SIG-M5 treated with dmso at 0.1 percent for 504 hours (cell line): ENCODE results near the gene TMEM39B.
"Not testable (repeated sequence)": the region's sequence is repeated elsewhere in the genome, so short reads cannot be mapped to it uniquely, and the experiment has no call there.

Source experiments
- DNase-seq: peaks from one replicate; lab custom pipeline; 2025; ENCODE audit not compliant: unreplicated experiment; lab: John Stamatoyannopoulos, UW

The TMEM39B gene

DNA sequence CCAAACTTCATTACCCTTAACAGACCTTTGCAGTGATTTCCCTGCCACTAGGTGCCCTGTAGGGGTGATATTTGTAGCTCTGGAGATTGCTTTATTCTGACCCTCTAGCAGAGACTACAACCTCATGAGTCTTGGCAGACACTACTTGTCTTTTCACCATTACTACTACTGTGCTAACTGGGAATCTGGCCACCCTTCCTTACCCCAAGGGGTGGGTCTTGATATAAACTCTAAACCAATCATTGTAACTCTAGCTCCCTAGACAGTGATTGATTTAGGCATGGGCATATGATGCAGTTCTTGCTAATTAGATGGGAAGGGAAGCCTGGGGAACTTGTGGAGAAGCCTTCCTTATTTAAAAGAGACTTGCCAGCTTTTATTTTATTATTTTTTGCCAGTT is 39.0 kb downstream of the TMEM39B start:
- DNase-seq: no peak

- no peak for DNase-seq
Measured at GRCh38 chr1:32112806-32113375, 40.2 kb downstream of the TMEM39B start.

DNA sequence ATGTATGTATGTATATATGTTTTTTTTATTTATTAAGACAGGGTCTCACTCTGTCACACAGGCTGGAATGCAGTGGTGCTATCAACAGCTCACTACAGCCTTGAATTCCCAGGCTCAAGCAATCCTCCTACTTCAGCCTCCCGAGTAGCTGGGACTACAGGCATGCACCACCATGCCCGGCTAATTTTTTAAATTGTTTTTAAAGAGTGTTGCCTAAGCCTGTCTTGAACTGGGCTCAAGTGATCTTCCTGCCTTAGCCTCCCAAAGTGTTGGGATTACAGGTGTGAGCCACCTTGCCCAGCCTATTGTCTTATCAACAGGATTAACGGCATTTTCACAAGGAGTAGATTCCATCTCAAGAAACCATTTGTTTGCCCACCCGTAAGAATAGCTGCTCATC is 40.7 kb downstream of the TMEM39B start:
- DNase-seq: not testable (repeated sequence)

- no peak for DNase-seq
Measured at GRCh38 chr1:32114420-32114819, 41.7 kb downstream of the TMEM39B start.

GRCh38 chr1:32115496-32115895 is 42.8 kb downstream of the TMEM39B start:
- no peak for DNase-seq

DNA sequence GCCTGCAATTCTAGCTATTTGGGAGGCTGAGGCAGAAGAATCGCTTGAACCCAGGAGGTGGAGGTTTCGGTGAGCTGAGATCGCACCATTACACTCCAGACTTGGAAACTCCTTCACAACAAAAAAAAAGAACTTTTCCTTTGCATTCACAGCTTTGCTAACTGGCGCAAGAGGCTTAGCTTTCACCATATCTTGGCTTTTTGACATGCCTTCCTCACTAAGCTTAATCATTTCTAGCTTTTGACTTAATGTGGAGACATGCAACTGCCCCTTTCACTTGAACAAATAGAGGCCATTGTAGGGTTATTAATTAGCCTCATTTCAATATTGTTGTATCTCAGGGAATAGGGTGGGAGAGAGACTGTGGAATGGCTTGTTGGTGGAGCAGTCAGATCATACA is 43.8 kb downstream of the TMEM39B start:
- DNase-seq: no peak

DNA sequence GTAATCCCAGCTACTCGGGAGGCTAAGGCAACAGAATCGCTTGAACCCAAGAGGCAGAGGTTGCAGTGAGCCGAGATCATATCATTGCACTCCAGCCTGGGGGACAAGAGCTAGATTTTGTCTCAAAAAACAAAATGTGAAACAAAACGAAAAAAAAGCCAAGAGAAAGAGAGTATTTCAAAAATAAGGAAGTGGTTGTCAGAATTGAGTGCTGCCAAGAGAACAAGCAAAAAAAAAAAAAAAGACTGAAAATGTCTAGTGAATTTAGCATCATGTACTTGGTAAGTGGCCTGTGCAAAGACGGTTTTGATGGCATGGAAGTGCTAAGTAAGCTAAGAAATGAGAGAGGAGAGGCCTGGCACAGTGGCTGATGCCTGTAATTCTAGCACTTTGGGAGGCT is 49.4 kb downstream of the TMEM39B start:
- DNase-seq: peak; percentile 41

DNA sequence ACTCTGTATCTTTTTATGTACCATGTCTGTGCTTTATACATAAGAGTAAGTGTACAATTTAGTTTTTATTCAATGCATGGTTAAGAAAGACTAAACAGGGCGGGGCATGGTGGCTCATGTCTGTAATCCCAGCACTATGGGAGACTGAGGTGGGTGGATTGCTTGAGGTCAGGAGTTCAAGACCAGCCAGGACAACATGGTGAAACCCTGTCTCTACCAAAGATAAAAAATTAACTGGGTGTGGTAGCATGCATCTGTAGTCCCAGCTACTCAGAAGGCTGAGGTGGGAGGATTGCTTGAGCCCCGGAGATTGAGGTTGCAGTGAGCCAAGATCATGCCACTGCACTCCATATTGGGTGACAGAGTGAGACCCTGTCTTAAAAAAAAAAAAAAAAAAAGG is 50.6 kb downstream of the TMEM39B start:
- not testable (repeated sequence) for DNase-seq

- DNase-seq: no peak
Measured at GRCh38 chr1:32125313-32125712, 52.6 kb downstream of the TMEM39B start.

DNA sequence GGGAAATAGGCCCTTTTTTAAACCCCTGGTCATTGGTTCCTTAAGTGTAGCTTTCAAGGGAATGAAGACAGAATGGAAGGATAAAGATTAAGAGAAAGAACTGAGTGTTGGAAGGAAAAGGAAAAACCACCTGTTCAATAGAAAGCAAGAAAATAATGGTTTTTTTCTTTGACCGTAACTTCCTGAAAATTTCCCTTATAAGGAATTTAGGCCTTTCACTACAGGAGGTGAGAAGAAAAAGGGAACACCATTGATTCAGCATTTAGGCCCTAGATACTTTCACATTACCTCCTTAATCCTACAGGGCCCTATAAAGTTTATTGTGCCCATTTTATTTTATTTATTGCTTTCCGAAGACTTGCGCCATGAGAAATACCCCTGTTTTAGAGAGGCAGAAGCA is 54.0 kb downstream of the TMEM39B start:
- no peak for DNase-seq

GRCh38 chr1:32127409-32128198 is 54.9 kb downstream of the TMEM39B start:
- DNase-seq: no peak

- no peak for DNase-seq
Measured at GRCh38 chr1:32128479-32128878, 55.7 kb downstream of the TMEM39B start.

GRCh38 chr1:32128964-32129363 is 56.2 kb downstream of the TMEM39B start:
- no peak for DNase-seq

DNA sequence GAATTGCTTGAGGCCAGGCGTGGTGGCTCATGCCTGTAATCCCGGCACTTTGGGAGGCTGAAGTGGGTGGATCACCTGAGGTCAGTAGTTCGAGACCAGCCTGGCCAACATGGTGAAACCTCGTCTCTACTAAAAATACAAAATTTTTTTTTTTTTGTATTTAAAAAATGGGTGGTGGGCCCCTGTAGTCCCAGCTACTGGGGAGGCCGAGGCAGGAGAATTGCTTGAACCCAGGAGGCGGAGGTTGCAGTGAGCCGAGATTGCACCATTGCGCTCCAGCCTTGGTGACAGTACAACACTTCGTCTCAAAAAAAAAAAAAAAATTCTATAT is 61.2 kb downstream of the TMEM39B start:
- DNase-seq: not testable (repeated sequence)

DNA sequence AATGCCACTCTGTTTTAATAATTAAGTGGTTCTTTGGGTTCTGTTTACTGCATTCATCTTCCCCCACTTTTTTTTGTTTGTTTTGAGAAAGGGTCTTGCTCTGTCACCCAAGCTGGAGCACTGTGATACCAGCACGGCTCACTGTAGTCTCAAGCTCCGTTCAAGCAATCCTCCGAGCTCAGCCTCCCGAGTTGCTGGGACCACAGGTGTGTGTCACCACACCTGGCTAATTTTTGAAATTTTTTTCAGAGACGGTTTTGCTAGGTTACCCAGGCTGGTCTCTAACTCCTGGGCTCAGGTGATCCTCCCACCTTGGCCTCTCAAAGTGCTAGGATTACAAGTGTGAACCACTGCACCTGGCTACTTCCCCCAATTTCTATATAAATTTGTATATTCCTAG is 64.4 kb downstream of the TMEM39B start:
- no peak for DNase-seq

GRCh38 chr1:32138965-32139364 is 66.2 kb downstream of the TMEM39B start:
- DNase-seq: no peak

- DNase-seq: peak; percentile 34
Measured at GRCh38 chr1:32142446-32143301, 69.9 kb downstream of the TMEM39B start.

- DNase-seq: not testable (repeated sequence)
Measured at GRCh38 chr1:32143302-32143695, 70.6 kb downstream of the TMEM39B start.

GRCh38 chr1:32144033-32144432 is 71.3 kb downstream of the TMEM39B start:
- no peak for DNase-seq

DNA sequence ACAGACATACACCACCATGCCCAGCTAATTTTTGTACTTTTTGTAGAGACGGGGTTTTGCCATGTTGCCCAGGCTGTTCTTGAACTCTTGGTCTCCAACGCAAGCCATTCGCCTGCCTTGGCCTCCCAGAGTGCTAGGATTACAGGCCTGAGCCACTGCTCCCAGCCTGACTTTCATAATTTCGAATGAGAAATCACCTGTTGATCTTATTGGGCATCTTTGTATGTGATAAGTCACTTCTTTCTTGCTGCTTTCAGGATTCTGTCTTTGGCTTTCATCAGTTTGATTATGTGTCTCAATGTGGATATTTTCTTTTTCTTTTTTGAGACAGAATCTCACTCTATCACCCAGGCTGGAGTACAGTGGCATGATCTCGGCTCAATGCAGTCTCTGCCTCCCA is 75.1 kb downstream of the TMEM39B start:
- not testable (repeated sequence) for DNase-seq

GRCh38 chr1:32150847-32151246 is 78.1 kb downstream of the TMEM39B start:
- DNase-seq: no peak

GRCh38 chr1:32151319-32151787 is 78.6 kb downstream of the TMEM39B start:
- DNase-seq: no peak
